OCI-LY1 (cell line): ENCODE measurements around the gene TAS1R3.

Experiments
- H2AFZ ChIP-seq: fragments of 200-600 bp; sonication (generic), shearing (Covaris generic); 2 replicates; pipeline ENCODE4 v1.6.0; 2014; ENCODE audit warnings: antibody characterized with exemption, mild to moderate bottlenecking, low read length
- H3F3A ChIP-seq: fragments of 200-600 bp; sonication (generic), shearing (Covaris generic); 2 replicates; pipeline ENCODE4 v1.6.0; 2014; ENCODE audit warnings: mild to moderate bottlenecking, antibody characterized with exemption, low read length, moderate library complexity; ENCODE audit not compliant: insufficient read depth
- H3K27ac ChIP-seq: fragments of 200-600 bp; sonication (generic); 2 replicates; pipeline ENCODE4 v1.5.1; 2014; ENCODE audit warnings: low read length, mixed run types, mild to moderate bottlenecking, low read depth; ENCODE audit not compliant: poor library complexity, severe bottlenecking
- H3K27me3 ChIP-seq: fragments of 200-600 bp; sonication (generic); 2 replicates; pipeline ENCODE4 v1.6.0; 2014; ENCODE audit warnings: antibody characterized with exemption, mild to moderate bottlenecking, low read length, moderate library complexity; ENCODE audit not compliant: insufficient read depth
- H3K36me3 ChIP-seq: fragments of 200-600 bp; sonication (generic); 2 replicates; pipeline ENCODE4 v1.6.1; 2014; ENCODE audit warnings: mild to moderate bottlenecking, antibody characterized with exemption, low read length, moderate library complexity, mixed read lengths; ENCODE audit not compliant: insufficient read depth
- H3K4me1 ChIP-seq: fragments of 200-600 bp; sonication (generic); 2 replicates; pipeline ENCODE4 v1.5.1; 2014; ENCODE audit warnings: mild to moderate bottlenecking, low read length, moderate library complexity; ENCODE audit not compliant: insufficient read depth, severe bottlenecking
- H3K4me2 ChIP-seq: fragments of 200-600 bp; sonication (generic), shearing (Covaris generic); 2 replicates; pipeline ENCODE4 v1.6.1; 2014; ENCODE audit warnings: low read length
- H3K4me3 ChIP-seq: fragments of 200-600 bp; sonication (generic); 2 replicates; pipeline ENCODE4 v1.5.1; 2014; ENCODE audit warnings: low read length, low read depth, mild to moderate bottlenecking, mixed read lengths; ENCODE audit not compliant: poor library complexity, severe bottlenecking
- H3K79me2 ChIP-seq: fragments of 200-600 bp; shearing (Covaris generic); 2 replicates; pipeline ENCODE4 v1.6.1; 2016; ENCODE audit warnings: mixed run types, low read length, mixed read lengths; ENCODE audit not compliant: insufficient read depth
- H3K9ac ChIP-seq: fragments of 200-600 bp; sonication (generic), shearing (Covaris generic); 2 replicates; pipeline ENCODE4 v1.6.1; 2014; ENCODE audit warnings: mild to moderate bottlenecking, low read length, mixed read lengths
- H3K9me2 ChIP-seq: fragments of 200-600 bp; sonication (generic), shearing (Covaris generic); 2 replicates; pipeline ENCODE4 v1.6.1; 2014; ENCODE audit warnings: low read depth, mild to moderate bottlenecking, low read length, mixed read lengths
- H3K9me3 ChIP-seq: fragments of 200-600 bp; shearing (Covaris generic); 2 replicates; pipeline ENCODE4 v1.6.1; 2014; ENCODE audit warnings: low read length, mixed read lengths
- H4K20me1 ChIP-seq: fragments of 200-600 bp; sonication (generic), shearing (Covaris generic); 2 replicates; pipeline ENCODE4 v1.6.0; 2016; ENCODE audit warnings: mild to moderate bottlenecking, low read length; ENCODE audit not compliant: insufficient read depth
- CTCF ChIP-seq: fragments of 200-600 bp; sonication (generic), shearing (Covaris generic); IDR thresholded peaks from 2 replicates; pipeline ENCODE4 v1.5.1; 2017; ENCODE audit warnings: mild to moderate bottlenecking, antibody characterized with exemption, low read length, moderate library complexity, mixed read lengths
- EZH2 ChIP-seq: fragments of 200-600 bp; sonication (generic), shearing (Covaris generic); IDR thresholded peaks from 2 replicates; pipeline ENCODE4 v1.8.0; 2017; ENCODE audit warnings: borderline replicate concordance, mixed run types, mild to moderate bottlenecking, antibody characterized with exemption, low read length, moderate library complexity, mixed read lengths

The TAS1R3 gene

GRCh38 chr1:1355416-1355815 is 24.3 kb downstream of the TAS1R3 start:
- Histone ChIP-seq H4K20me1 (no peaks in the 10 kb centered on the region), H3K4me1 (peaks cover 6% of the 10 kb centered on the region), H3K36me3 (no peaks in the 10 kb centered on the region), H2AFZ (no peak overlapping the region), H3K27me3 (peaks cover 13% of the 10 kb centered on the region; the same call in 1 of the 2 replicates), H3K4me3 (no peak overlapping the region), H3K79me2 (no peaks in the 10 kb centered on the region), H3K9me3 (no peaks in the 10 kb centered on the region), H3K9ac (no peak overlapping the region), H3F3A (no peaks in the 10 kb centered on the region; the same call in 1 of the 2 replicates), H3K9me2 (no peaks in the 10 kb centered on the region), H3K27ac (no peak overlapping the region), H3K4me2 (no peak overlapping the region)
- TF ChIP-seq CTCF = no peak
- no peak for TF ChIP-seq EZH2

GRCh38 chr1:1356166-1356795 is 25.2 kb downstream of the TAS1R3 start:
- no peak overlapping the region for H3K4me3 ChIP-seq
- peaks cover 13% of the 10 kb centered on the region; the same call in 1 of the 2 replicates for H3K27me3 ChIP-seq
- peaks cover 6% of the 10 kb centered on the region for H3K4me1 ChIP-seq
- no peaks in the 10 kb centered on the region for H3K36me3 ChIP-seq
- no peak overlapping the region for H2AFZ ChIP-seq
- H3K9me2 ChIP-seq = no peaks in the 10 kb centered on the region
- TF ChIP-seq CTCF (no peak), EZH2 (no peak)
- no peaks in the 10 kb centered on the region for H3K9me3 ChIP-seq
- H3K27ac ChIP-seq = no peak overlapping the region
- no peaks in the 10 kb centered on the region for H4K20me1 ChIP-seq
- no peak overlapping the region for H3K9ac ChIP-seq
- no peaks in the 10 kb centered on the region for H3K79me2 ChIP-seq
- no peak overlapping the region for H3K4me2 ChIP-seq
- H3F3A ChIP-seq = no peaks in the 10 kb centered on the region; the same call in 1 of the 2 replicates

- Histone ChIP-seq H3K9ac (no peak overlapping the region), H3K79me2 (no peaks in the 10 kb centered on the region), H4K20me1 (no peaks in the 10 kb centered on the region), H3K9me2 (no peaks in the 10 kb centered on the region), H3K4me2 (no peak overlapping the region), H3K27ac (no peak overlapping the region), H3K36me3 (no peaks in the 10 kb centered on the region), H3K9me3 (no peaks in the 10 kb centered on the region), H2AFZ (no peak overlapping the region), H3K4me1 (peaks cover 6% of the 10 kb centered on the region), H3F3A (no peaks in the 10 kb centered on the region; the same call in 1 of the 2 replicates), H3K27me3 (peaks cover 13% of the 10 kb centered on the region; the same call in 1 of the 2 replicates), H3K4me3 (no peak overlapping the region)
- no peak for TF ChIP-seq CTCF
- no peak for TF ChIP-seq EZH2
Measured at GRCh38 chr1:1356796-1357401, 25.8 kb downstream of the TAS1R3 start.
